ENCODE results near the gene LRP4. TPM values are rescaled to one million over a fixed set of nuclear protein-coding genes. Genes with fewer than 3 reads are reported as not detected.
A peak's percentile ranks its signal among the peaks of the same experiment; 100 is the strongest.

LRP4 gene
- total RNA-seq, 4 donors from 2014 or later, result 2.3 to 7.4 (median 3.5) TPM

DNA sequence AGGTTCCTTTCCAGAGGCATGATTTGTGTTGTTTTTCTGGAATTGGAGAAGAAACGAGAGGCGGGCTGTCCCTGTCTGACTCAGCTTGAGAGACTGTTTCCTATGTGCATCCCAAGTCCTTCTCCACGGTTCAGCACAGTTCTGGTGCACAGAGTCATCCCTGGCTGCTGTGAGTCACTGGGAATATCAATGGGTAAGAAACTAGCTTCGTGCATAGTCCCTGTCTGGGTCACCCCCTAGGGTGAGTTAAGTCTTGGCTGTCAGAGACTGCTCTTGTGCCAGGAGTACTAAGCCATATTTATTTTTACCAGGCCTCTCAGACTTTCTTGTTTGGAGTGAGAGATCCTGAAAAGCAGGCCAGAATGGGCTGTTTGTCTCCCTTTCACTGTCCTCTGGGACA lies 2.4 kb upstream of the LRP4 start:
- WGBS, result 9% methylated on average over 4 of the region's 4 CpGs
- intact Hi-C loops (cut with DNase I), result loop anchor here (5.0 kb wide), 1 partner anchor 82 kb away; no protein-coding TSS in a partner anchor
- Histone ChIP-seq H3K4me1 (peaks cover 29 to 56% (median 53%) of the 10 kb centered on the region in 4 donors), H3K9me3 (no peaks in the 10 kb centered on the region), H3K4me3 (no peak overlapping the region), H3K27ac (replicated peaks in 1 of 4) (peak overlapping the region; percentile 42 to 69 (median 64)), H3K27me3 (peaks cover 0 to 10% (median 0%) of the 10 kb centered on the region in 4 donors), H3K36me3 (no peaks in the 10 kb centered on the region)
- DNase-seq (ENCODE audit: extremely low spot score), result no peak
- TF ChIP-seq POLR2AphosphoS5 (IDR thresholded peaks at IDR 0.05) (peak; percentile 11 to 44), EP300 (IDR thresholded peaks at IDR 0.05) (no peak)

DNA sequence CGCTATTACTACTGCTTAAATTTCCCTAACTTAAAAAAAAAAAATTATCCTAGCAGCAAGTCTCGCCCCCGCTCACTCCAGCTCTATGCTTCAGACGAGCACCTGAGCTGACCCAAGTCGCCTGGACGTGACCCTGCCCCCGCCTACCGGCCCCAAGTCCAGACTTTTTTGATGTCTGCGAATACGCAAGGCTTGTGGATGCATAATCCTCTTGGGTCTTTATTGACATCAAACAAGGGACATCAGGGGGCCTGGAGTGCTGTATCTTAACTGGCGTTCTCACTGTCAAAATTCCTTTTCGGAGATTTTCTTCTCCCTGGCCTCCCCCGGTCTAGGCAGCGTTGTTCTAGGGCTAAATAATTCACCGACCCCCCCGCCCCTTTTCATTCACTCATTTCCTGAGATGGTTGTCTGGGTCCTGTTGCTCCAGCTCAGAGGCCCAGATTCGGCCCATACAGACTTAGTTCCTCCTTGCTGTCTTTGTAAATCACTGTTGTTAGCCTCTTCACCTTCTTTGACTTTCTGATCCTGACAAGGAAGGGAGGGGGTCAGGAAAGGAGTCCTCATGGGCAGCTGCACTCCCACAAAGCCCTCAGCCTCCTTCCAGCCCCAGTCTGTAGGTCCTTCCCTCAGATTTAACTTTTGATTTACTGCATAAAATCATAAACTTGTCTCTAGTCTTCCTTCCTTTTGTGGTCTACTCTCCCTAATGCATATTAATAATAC lies 601 bp upstream of the LRP4 start:
- peak overlapping the region; percentile 21 to 69 (median 40) for H3K27ac ChIP-seq (replicated peaks in 1 of 4)
- no peaks in the 10 kb centered on the region for H3K9me3 ChIP-seq
- DNase-seq (ENCODE audit: extremely low spot score), result no peak
- peaks cover 0 to 10% (median 0%) of the 10 kb centered on the region in 4 donors for H3K27me3 ChIP-seq
- TF ChIP-seq POLR2A (IDR thresholded peaks at IDR 0.05; ENCODE audit: low read depth), result no peak
- TF ChIP-seq EP300 (IDR thresholded peaks at IDR 0.05), result no peak
- TF ChIP-seq CTCF (IDR thresholded peaks at IDR 0.05), result no peak
- TF ChIP-seq POLR2AphosphoS5 (IDR thresholded peaks at IDR 0.05), result no peak
- H3K4me3 ChIP-seq, result peak overlapping the region; percentile 58 to 82 (median 68)
- H3K36me3 ChIP-seq, result no peaks in the 10 kb centered on the region
- intact Hi-C loops (cut with DNase I), result no loop called here
- WGBS, result 30% methylated on average over 16 of the region's 17 CpGs
- peaks cover 43 to 66% (median 53%) of the 10 kb centered on the region in 4 donors for H3K4me1 ChIP-seq

- no peak for TF ChIP-seq POLR2A (IDR thresholded peaks at IDR 0.05; ENCODE audit: low read depth)
- no peak for TF ChIP-seq EP300 (IDR thresholded peaks at IDR 0.05)
- TF ChIP-seq POLR2AphosphoS5 (IDR thresholded peaks at IDR 0.05), result no peak
- TF ChIP-seq CTCF (IDR thresholded peaks at IDR 0.05), result no peak
- 4% methylated on average over 5 of the region's 22 CpGs for WGBS
- H3K27ac ChIP-seq (replicated peaks in 1 of 4), result peak overlapping the region; percentile 62 to 75 (median 74)
- intact Hi-C loops (cut with DNase I), result no loop called here
- no peaks in the 10 kb centered on the region for H3K36me3 ChIP-seq
- H3K9me3 ChIP-seq, result no peaks in the 10 kb centered on the region
- peak overlapping the region; percentile 58 to 82 (median 68) for H3K4me3 ChIP-seq
- no peak for DNase-seq (ENCODE audit: extremely low spot score)
- peaks cover 0 to 10% (median 0%) of the 10 kb centered on the region in 4 donors for H3K27me3 ChIP-seq
- peaks cover 50 to 70% (median 57%) of the 10 kb centered on the region in 4 donors for H3K4me1 ChIP-seq
Observed at GRCh38 chr11:46917762-46918082, 628 bp downstream of the LRP4 start.

- H3K9me3 ChIP-seq, result no peaks in the 10 kb centered on the region
- H3K4me1 ChIP-seq, result peaks cover 50 to 75% (median 61%) of the 10 kb centered on the region in 4 donors
- no peaks in the 10 kb centered on the region for H3K36me3 ChIP-seq
- intact Hi-C loops (cut with DNase I), result no loop called here
- no peak for DNase-seq (ENCODE audit: extremely low spot score)
- peak overlapping the region; percentile 62 to 75 (median 74) for H3K27ac ChIP-seq (replicated peaks in 1 of 4)
- TF ChIP-seq POLR2A (IDR thresholded peaks at IDR 0.05; ENCODE audit: low read depth), result no peak
- TF ChIP-seq EP300 (IDR thresholded peaks at IDR 0.05), result no peak
- TF ChIP-seq CTCF (IDR thresholded peaks at IDR 0.05), result no peak
- no peak for TF ChIP-seq POLR2AphosphoS5 (IDR thresholded peaks at IDR 0.05)
- 1% methylated on average over 11 of the region's 31 CpGs for WGBS
- peaks cover 0 to 10% (median 0%) of the 10 kb centered on the region in 4 donors for H3K27me3 ChIP-seq
- H3K4me3 ChIP-seq, result peak overlapping the region; percentile 58 to 82 (median 68)
Observed at GRCh38 chr11:46917109-46917761, 1.1 kb downstream of the LRP4 start.
